NK-92 (cell line): ENCODE measurements around the gene STK39.

ENCODE experiments used
- DNase-seq: peaks from one replicate; lab custom pipeline; 2025; ENCODE audit not compliant: unreplicated experiment; lab: John Stamatoyannopoulos, UW

STK39 gene

GRCh38 chr2:167941604-167942003 lies 305.8 kb downstream of the STK39 start:
- no peak for DNase-seq

GRCh38 chr2:167940734-167941507 lies 306.5 kb downstream of the STK39 start:
- DNase-seq = no peak

GRCh38 chr2:167940346-167940725 lies 307.1 kb downstream of the STK39 start:
- no peak for DNase-seq

GRCh38 chr2:167939514-167940345 lies 307.7 kb downstream of the STK39 start:
- DNase-seq = no peak

GRCh38 chr2:167937403-167937802 lies 310.0 kb downstream of the STK39 start:
- DNase-seq = no peak

GRCh38 chr2:167935803-167936110 lies 311.6 kb downstream of the STK39 start:
- DNase-seq = no peak

GRCh38 chr2:167933097-167933814 lies 314.1 kb downstream of the STK39 start:
- DNase-seq = no peak

GRCh38 chr2:167932123-167932693 lies 315.2 kb downstream of the STK39 start:
- DNase-seq = no peak

- DNase-seq = no peak
These were observed 317.9 kb downstream of the STK39 start for GRCh38 chr2:167929484-167929883.

- no peak for DNase-seq
These were observed 319.0 kb downstream of the STK39 start for GRCh38 chr2:167928434-167928833.

GRCh38 chr2:167925758-167926157 lies 321.6 kb downstream of the STK39 start:
- no peak for DNase-seq

GRCh38 chr2:167924556-167924955 lies 322.8 kb downstream of the STK39 start:
- DNase-seq = no peak

- no peak for DNase-seq
These were observed 330.6 kb downstream of the STK39 start for GRCh38 chr2:167916756-167917155.

- no peak for DNase-seq
These were observed 332.4 kb downstream of the STK39 start for GRCh38 chr2:167914969-167915368.

- no peak for DNase-seq
These were observed 338.6 kb downstream of the STK39 start for GRCh38 chr2:167908786-167909185.

- DNase-seq = no peak
These were observed 341.7 kb downstream of the STK39 start for GRCh38 chr2:167905668-167906067.
